ENCODE data around the gene HDC.

The HDC gene

DNA sequence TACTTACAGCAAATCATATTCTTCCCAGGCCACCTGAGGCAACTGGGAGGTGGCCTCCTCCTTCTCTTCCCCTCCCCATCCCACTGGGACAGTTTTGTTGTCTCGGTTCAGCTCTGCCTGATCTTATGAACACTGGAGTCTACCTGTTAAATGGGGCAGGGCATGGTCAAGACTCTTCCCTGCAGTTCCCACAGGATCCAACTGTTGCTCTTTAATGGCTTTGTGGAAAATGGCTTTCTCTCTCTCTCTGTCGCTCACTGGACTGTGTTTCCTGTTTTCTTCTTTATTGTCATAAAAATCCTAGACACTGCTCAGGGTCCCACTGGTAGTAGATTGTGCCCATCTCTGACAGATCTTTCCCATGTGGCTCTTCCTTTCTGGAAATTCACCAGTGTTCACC lies 43.3 kb downstream of the HDC start:
- no peak for DNase-seq

DNA sequence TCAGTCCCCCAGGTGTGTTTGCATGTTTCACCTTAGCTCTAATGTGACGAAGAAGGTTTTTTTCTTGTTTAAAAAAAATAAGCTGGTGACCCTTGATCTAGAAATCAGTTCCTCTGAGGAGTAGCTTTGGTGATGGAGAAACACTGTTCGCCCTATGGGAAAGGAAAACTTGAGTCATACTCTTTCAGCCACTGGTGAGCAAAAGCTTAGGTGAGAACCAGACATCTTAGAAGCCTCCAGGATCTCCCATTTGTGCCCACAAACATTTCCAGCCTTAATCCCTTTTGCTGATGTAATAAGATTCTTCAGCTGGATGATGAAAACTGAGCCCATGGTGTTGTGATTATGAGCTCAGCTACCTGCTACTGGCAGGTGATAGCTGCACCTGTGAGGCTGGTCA lies 45.7 kb downstream of the HDC start:
- no peak for DNase-seq

DNA sequence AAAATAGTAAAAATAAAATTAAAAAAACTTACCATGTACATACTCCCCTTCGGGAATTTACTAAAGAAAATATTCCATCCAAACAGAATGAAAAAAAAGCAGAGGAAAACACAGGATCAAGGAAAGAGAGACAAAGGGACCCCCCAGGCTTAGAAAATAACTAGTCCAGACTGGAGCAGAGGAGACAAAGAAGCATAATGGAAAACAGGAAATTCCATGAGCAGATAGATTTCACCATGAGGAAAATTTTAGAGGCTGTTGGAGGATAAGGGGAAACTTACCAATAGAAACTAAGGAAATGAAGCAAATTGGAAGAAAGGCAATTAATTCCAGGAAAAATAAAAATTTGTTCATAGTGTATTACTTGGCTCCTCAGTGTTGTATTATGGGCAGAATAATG lies 46.8 kb downstream of the HDC start:
- DNase-seq: no peak

DNA sequence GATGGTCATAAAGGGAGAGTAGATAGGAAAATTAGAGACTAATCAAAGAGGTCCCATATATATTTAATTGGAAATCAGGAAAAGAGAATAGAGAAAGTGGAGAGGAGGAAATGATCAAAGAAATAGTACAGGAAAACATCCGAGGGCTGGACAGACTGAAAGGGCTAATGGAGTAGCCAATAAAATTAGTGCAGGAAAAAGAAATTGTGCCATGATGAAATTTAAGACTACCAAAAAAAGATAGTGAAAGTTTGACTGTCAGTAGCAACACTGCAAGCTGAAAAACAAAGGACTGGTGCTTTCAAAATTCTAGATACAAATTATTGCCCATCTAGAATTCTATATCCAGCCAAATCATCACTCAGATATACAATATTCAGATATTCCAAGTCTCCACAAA lies 47.2 kb downstream of the HDC start:
- DNase-seq: no peak

DNA sequence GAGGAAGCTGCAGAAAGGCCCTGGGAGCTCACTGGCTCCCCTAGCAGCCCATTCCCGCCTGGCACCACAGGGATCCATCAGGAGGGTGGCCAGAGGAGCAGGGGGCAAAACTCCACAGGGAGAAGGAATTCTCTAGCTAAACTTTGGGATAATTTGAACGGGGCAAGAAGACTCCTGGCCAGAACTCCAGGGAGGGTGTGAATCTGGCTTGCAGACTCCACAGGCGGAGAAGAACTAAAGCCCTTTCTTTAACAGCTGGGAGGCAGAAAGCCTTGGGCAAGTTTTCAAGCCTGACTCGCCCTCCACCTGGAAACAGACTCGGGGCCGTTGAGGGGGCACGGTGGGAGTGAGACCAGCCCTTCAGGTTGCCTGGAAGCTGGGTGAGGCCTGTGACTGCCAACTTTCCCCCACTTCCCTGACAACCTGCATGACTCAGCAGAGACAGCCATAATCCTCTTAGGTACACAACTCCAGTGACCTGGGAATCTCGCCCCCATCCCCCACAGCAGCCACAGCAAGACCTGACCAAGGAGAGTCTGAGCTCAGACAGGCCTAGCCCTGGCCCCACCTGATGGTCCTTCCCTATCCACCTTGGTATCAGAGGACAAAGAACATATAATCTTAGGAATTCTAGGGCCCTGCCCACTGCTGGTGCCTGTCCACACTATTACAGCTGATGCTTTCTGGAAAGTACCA lies 54.9 kb downstream of the HDC start:
- DNase-seq: no peak

GRCh38 chr15:50209809-50210208 lies 55.7 kb downstream of the HDC start:
- DNase-seq: no peak

DNA sequence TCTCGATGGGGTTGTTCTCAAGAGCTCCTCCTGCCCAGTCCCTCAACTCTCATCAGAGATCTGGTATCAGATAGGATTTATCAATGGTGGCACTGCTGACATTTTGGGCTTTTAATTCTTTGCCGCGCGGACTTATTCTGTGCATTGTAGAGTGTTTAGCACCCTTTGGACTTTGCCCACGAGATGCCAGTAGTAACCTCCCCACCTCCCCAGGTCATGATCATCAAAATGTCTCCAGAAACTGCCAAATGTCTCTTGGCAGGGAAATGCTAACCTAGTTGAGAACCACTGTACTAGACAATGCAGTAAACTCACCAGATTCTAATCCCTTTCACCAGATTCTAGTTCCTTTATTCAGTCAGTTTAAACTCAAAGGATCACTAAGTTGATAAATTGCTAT lies 59.5 kb downstream of the HDC start:
- DNase-seq: no peak

- no peak for DNase-seq
Observed at GRCh38 chr15:50202003-50202402, 63.5 kb downstream of the HDC start.

GRCh38 chr15:50192926-50193620 lies 72.5 kb downstream of the HDC start:
- no peak for DNase-seq

GRCh38 chr15:50192164-50192563 lies 73.4 kb downstream of the HDC start:
- no peak for DNase-seq
